HUES64 (cell line): Measurements from ENCODE around the gene CNTN1.
"Not testable (repeated sequence)": the region's sequence is repeated elsewhere in the genome, so short reads cannot be mapped to it uniquely, and the experiment has no call there.

ENCODE experiments used
- H3K27ac ChIP-seq: 2 replicates; pipeline ENCODE4 v1.7.0; 2013; ENCODE audit warnings: low read depth, low read length, inconsistent platforms
- H3K27me3 ChIP-seq: 2 replicates; pipeline ENCODE4 v1.6.1; 2013; ENCODE audit warnings: mild to moderate bottlenecking, low read length; ENCODE audit not compliant: insufficient read depth
- H3K36me3 ChIP-seq: 2 replicates; pipeline ENCODE4 v1.6.1; 2013; ENCODE audit warnings: mild to moderate bottlenecking, low read length; ENCODE audit not compliant: insufficient read depth
- H3K4me1 ChIP-seq: 2 replicates; pipeline ENCODE4 v1.6.1; 2013; ENCODE audit warnings: mild to moderate bottlenecking, low read length, moderate library complexity; ENCODE audit not compliant: insufficient read depth
- H3K4me3 ChIP-seq: 2 replicates; pipeline ENCODE4 v1.5.1; 2013; ENCODE audit warnings: mild to moderate bottlenecking, low read length, moderate library complexity
- H3K9ac ChIP-seq: 2 replicates; pipeline ENCODE4 v1.6.1; 2013; ENCODE audit warnings: mild to moderate bottlenecking, low read depth, low read length
- H3K9me3 ChIP-seq: 2 replicates; pipeline ENCODE4 v1.6.1; 2013; ENCODE audit warnings: low read depth, low read length; ENCODE audit not compliant: insufficient read depth
- WGBS: fragments of 150-250, 120-280 bp; methylation state at CpG from one replicate; pipeline ENCODE4 v1.1.7; 2013; ENCODE audit warnings: missing lambda C conversion rate; 5-methylcytosine and 5-hydroxymethylcytosine counted together

CNTN1 gene

GRCh38 chr12:40735551-40736230 lies 43.5 kb downstream of the CNTN1 start:
- Histone ChIP-seq H3K4me1 (peaks cover 34% of the 10 kb centered on the region), H3K9ac (no peak overlapping the region), H3K27ac (no peak overlapping the region), H3K27me3 (no peaks in the 10 kb centered on the region), H3K9me3 (no peaks in the 10 kb centered on the region), H3K4me3 (no peak overlapping the region), H3K36me3 (no peaks in the 10 kb centered on the region)
- WGBS = 86% methylated on average over 2 of the region's 3 CpGs

- not testable (repeated sequence) for H3K4me3 ChIP-seq, H3K27me3 ChIP-seq, H3K27ac ChIP-seq, H3K9me3 ChIP-seq, H3K36me3 ChIP-seq, H3K9ac ChIP-seq
- 94% methylated on average over 4 of the region's 4 CpGs for WGBS
- H3K4me1 ChIP-seq = peaks cover 30% of the 10 kb centered on the region
These were observed 45.2 kb downstream of the CNTN1 start for GRCh38 chr12:40737416-40737815.

- Histone ChIP-seq H3K27me3 (no peaks in the 10 kb centered on the region), H3K4me1 (peaks cover 16% of the 10 kb centered on the region), H3K36me3 (no peaks in the 10 kb centered on the region), H3K9me3 (no peaks in the 10 kb centered on the region), H3K27ac (no peak overlapping the region), H3K4me3 (no peak overlapping the region), H3K9ac (no peak overlapping the region)
These were observed 46.6 kb downstream of the CNTN1 start for GRCh38 chr12:40738856-40739255.

- Histone ChIP-seq H3K4me3 (no peak overlapping the region), H3K9me3 (no peaks in the 10 kb centered on the region), H3K4me1 (no peaks in the 10 kb centered on the region), H3K9ac (no peak overlapping the region), H3K36me3 (no peaks in the 10 kb centered on the region), H3K27ac (no peak overlapping the region), H3K27me3 (no peaks in the 10 kb centered on the region)
- WGBS = 94% methylated on average over 2 of the region's 2 CpGs
These were observed 49.8 kb downstream of the CNTN1 start for GRCh38 chr12:40742041-40742440.

- Histone ChIP-seq H3K4me3 (no peak overlapping the region), H3K9me3 (no peaks in the 10 kb centered on the region), H3K9ac (no peak overlapping the region), H3K27me3 (no peaks in the 10 kb centered on the region), H3K36me3 (no peaks in the 10 kb centered on the region), H3K27ac (no peak overlapping the region), H3K4me1 (peaks cover 15% of the 10 kb centered on the region)
These were observed 53.1 kb downstream of the CNTN1 start for GRCh38 chr12:40745386-40745785.

GRCh38 chr12:40749863-40750262 lies 57.6 kb downstream of the CNTN1 start:
- Histone ChIP-seq H3K4me3 (no peak overlapping the region), H3K36me3 (no peaks in the 10 kb centered on the region), H3K4me1 (peaks cover 15% of the 10 kb centered on the region), H3K9me3 (no peaks in the 10 kb centered on the region), H3K9ac (no peak overlapping the region), H3K27ac (no peak overlapping the region), H3K27me3 (no peaks in the 10 kb centered on the region)
- 60% methylated on average over 1 of the region's 1 CpG for WGBS

- 83% methylated on average over 2 of the region's 2 CpGs for WGBS
These were observed 59.8 kb downstream of the CNTN1 start for GRCh38 chr12:40752011-40752410.

GRCh38 chr12:40760821-40761220 lies 68.6 kb downstream of the CNTN1 start:
- Histone ChIP-seq H3K27ac (no peak overlapping the region), H3K4me3 (no peak overlapping the region), H3K36me3 (no peaks in the 10 kb centered on the region), H3K4me1 (no peaks in the 10 kb centered on the region), H3K27me3 (no peaks in the 10 kb centered on the region), H3K9ac (no peak overlapping the region), H3K9me3 (no peaks in the 10 kb centered on the region)

More at GRCh38 chr12:40752011-40752410, 59.8 kb downstream of the CNTN1 start:
- no peaks in the 10 kb centered on the region for H3K36me3 ChIP-seq
- H3K27me3 ChIP-seq = no peaks in the 10 kb centered on the region
- H3K4me1 ChIP-seq = peaks cover 15% of the 10 kb centered on the region
- H3K27ac ChIP-seq = no peak overlapping the region
- H3K4me3 ChIP-seq = no peak overlapping the region
- H3K9ac ChIP-seq = no peak overlapping the region
- no peaks in the 10 kb centered on the region for H3K9me3 ChIP-seq

- Histone ChIP-seq H3K27ac (no peak overlapping the region), H3K4me3 (no peak overlapping the region), H3K9ac (no peak overlapping the region), H3K4me1 (no peaks in the 10 kb centered on the region), H3K27me3 (no peaks in the 10 kb centered on the region), H3K36me3 (no peaks in the 10 kb centered on the region), H3K9me3 (no peaks in the 10 kb centered on the region)
- WGBS = no CpG with 5 or more reads among the region's 1 CpG
These were observed 69.8 kb downstream of the CNTN1 start for GRCh38 chr12:40762072-40762471.

GRCh38 chr12:40768125-40768864 lies 76.1 kb downstream of the CNTN1 start:
- 0 out of 2 replicates have a peak, but pooled peaks cover 8% of the 10 kb centered on the region for H3K4me1 ChIP-seq
- no peaks in the 10 kb centered on the region for H3K9me3 ChIP-seq
- no peaks in the 10 kb centered on the region for H3K36me3 ChIP-seq
- H3K27me3 ChIP-seq = no peaks in the 10 kb centered on the region
- 96% methylated on average over 8 of the region's 8 CpGs for WGBS
- H3K27ac ChIP-seq = no peak overlapping the region
- no peak overlapping the region for H3K9ac ChIP-seq
- H3K4me3 ChIP-seq = no peak overlapping the region

- H3K9ac ChIP-seq = no peak overlapping the region
- H3K9me3 ChIP-seq = no peaks in the 10 kb centered on the region
- H3K27ac ChIP-seq = no peak overlapping the region
- peaks cover 13% of the 10 kb centered on the region for H3K4me1 ChIP-seq
- no peak overlapping the region for H3K4me3 ChIP-seq
- H3K27me3 ChIP-seq = no peaks in the 10 kb centered on the region
- 47% methylated on average over 2 of the region's 2 CpGs for WGBS
- H3K36me3 ChIP-seq = no peaks in the 10 kb centered on the region
These were observed 77.6 kb downstream of the CNTN1 start for GRCh38 chr12:40769846-40770245.
